ENCODE measurements around the gene RNASE8. TPM values are rescaled to one million over a fixed set of nuclear protein-coding genes. Genes with fewer than 3 reads are reported as not detected.

RNASE8 gene
- total RNA-seq, 1 experiment from 2014 or later, result not detected

DNA sequence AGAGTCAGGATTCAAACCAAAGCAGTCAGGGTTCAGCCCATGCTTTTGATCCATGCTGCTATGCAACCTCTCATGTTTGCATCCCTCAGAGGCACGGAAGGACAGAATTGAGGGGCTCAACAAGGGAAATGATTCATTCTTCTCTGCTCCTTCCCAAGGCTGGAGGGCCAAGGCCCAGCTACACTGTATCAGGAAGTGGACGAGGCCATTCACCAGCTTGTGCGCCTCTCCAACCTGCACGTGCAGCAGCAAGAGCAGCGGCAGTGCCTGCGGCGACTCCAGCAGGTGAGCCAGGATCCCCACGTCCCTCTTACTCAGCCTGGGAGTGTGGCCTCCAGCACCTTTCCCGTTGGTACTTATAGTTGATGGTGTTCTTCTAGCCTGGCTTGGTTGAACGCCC, 21.1 kb downstream of the RNASE8 start:
- Mint-ChIP-seq H3K9me3 (ENCODE audit: unreplicated experiment) (no peaks in the 10 kb centered on the region), H3K4me3 (ENCODE audit: unreplicated experiment) (no peak overlapping the region), H3K27ac (ENCODE audit: low read depth, unreplicated experiment) (no peak overlapping the region), H3K4me1 (ENCODE audit: insufficient read depth, unreplicated experiment) (no peaks in the 10 kb centered on the region), H3K36me3 (ENCODE audit: insufficient read depth, unreplicated experiment) (peaks cover 5% of the 10 kb centered on the region), H3K27me3 (ENCODE audit: insufficient read depth, unreplicated experiment) (no peaks in the 10 kb centered on the region)
- no TSS peak for BruUV-seq (replicated peaks)
- ChIA-PET POLR2A (no interaction called here), CTCF (interaction anchor here (0.6 to 8.4 kb wide), 5 partner anchors 11 to 255 kb away, joined by 3 to 60 read pairs (median 4); no protein-coding TSS in a partner anchor)
- TF ChIP-seq CTCF (IDR thresholded peaks at IDR 0.05; ENCODE audit: unreplicated experiment), result no peak
- intact Hi-C loops (cut with micrococcal nuclease), result no loop called here
- no peak for DNase-seq (ENCODE audit: unreplicated experiment)

DNA sequence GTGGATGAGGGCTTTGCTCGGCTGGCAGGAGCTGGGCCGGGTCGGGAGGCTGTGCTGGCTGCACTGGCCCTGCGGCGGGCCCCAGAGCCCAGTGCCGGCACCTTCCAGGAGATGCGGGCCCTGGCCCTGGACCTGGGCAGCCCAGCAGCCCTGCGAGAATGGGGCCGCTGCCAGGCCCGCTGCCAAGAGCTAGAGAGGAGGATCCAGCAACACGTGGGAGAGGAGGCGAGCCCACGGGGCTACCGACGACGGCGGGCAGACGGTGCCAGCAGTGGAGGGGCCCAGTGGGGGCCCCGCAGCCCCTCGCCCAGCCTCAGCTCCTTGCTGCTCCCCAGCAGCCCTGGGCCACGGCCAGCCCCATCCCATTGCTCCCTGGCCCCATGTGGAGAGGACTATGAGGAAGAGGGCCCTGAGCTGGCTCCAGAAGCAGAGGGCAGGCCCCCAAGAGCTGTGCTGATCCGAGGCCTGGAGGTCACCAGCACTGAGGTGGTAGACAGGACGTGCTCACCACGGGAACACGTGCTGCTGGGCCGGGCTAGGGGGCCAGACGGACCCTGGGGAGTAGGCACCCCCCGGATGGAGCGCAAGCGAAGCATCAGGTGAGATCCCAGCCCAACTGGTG, 24.0 kb downstream of the RNASE8 start:
- intact Hi-C loops (cut with micrococcal nuclease), result no loop called here
- Mint-ChIP-seq H3K27me3 (ENCODE audit: insufficient read depth, unreplicated experiment) (no peaks in the 10 kb centered on the region), H3K27ac (ENCODE audit: low read depth, unreplicated experiment) (no peak overlapping the region), H3K4me1 (ENCODE audit: insufficient read depth, unreplicated experiment) (peaks cover 6% of the 10 kb centered on the region), H3K4me3 (ENCODE audit: unreplicated experiment) (no peak overlapping the region), H3K9me3 (ENCODE audit: unreplicated experiment) (no peaks in the 10 kb centered on the region), H3K36me3 (ENCODE audit: insufficient read depth, unreplicated experiment) (peaks cover 5% of the 10 kb centered on the region)
- DNase-seq (ENCODE audit: unreplicated experiment), result no peak
- BruUV-seq (replicated peaks), result no TSS peak
- ChIA-PET POLR2A (interaction anchor here (0.6 kb wide), 1 partner anchor 22 kb away, joined by 6 read pairs; no protein-coding TSS in a partner anchor), CTCF (interaction anchor here (0.8 to 8.4 kb wide), 5 partner anchors 11 to 23 kb away, joined by 3 to 60 read pairs (median 5); no protein-coding TSS in a partner anchor)
- TF ChIP-seq CTCF (IDR thresholded peaks at IDR 0.05; ENCODE audit: unreplicated experiment), result no peak

GRCh38 chr14:21083565-21084325, 26.1 kb downstream of the RNASE8 start:
- no peak for DNase-seq (ENCODE audit: unreplicated experiment)
- Mint-ChIP-seq H3K9me3 (ENCODE audit: unreplicated experiment) (no peaks in the 10 kb centered on the region), H3K36me3 (ENCODE audit: insufficient read depth, unreplicated experiment) (peaks cover 5% of the 10 kb centered on the region), H3K4me1 (ENCODE audit: insufficient read depth, unreplicated experiment) (peaks cover 8% of the 10 kb centered on the region), H3K27me3 (ENCODE audit: insufficient read depth, unreplicated experiment) (no peaks in the 10 kb centered on the region), H3K27ac (ENCODE audit: low read depth, unreplicated experiment) (no peak overlapping the region), H3K4me3 (ENCODE audit: unreplicated experiment) (no peak overlapping the region)
- no TSS peak for BruUV-seq (replicated peaks)
- POLR2A ChIA-PET, result interaction anchor here (0.5 to 2.0 kb wide), 3 partner anchors 12 to 61 kb away, joined by 3 to 8 read pairs (median 5); no protein-coding TSS in a partner anchor
- intact Hi-C loops (cut with micrococcal nuclease), result no loop called here
- CTCF ChIA-PET, result interaction anchor here (0.5 to 8.4 kb wide), 8 partner anchors 9 to 273 kb away, joined by 3 to 94 read pairs (median 8); partner anchors contain the start of gene ARHGEF40
- TF ChIP-seq CTCF (IDR thresholded peaks at IDR 0.05; ENCODE audit: unreplicated experiment), result no peak

DNA sequence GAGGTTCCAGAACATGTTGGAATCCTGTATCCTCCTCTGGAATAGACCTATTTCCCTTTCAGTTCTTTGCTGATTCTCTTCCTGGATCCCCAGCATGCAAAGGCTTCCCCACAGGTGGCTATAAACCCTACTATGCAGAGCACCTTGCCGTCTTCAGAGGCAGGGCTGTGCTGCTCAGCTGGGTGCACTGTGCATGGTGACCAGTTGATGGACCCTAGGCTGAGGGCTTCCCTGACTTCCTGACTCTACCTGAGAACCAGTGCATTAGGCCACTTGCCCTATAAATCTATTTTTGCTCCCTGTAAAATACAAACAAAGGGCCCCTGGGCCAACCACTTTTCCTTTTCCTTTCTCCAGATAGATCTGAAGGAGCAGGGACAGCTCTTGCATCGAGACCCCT, 26.8 kb downstream of the RNASE8 start:
- ChIA-PET POLR2A (interaction anchor here (0.9 to 2.0 kb wide), 3 partner anchors 12 to 44 kb away, joined by 3 to 8 read pairs (median 3); no protein-coding TSS in a partner anchor), CTCF (interaction anchor here (0.5 to 8.4 kb wide), 6 partner anchors 8 to 273 kb away, joined by 3 to 94 read pairs (median 10); partner anchors contain the start of gene ARHGEF40)
- Mint-ChIP-seq H3K4me3 (ENCODE audit: unreplicated experiment) (no peak overlapping the region), H3K4me1 (ENCODE audit: insufficient read depth, unreplicated experiment) (peaks cover 13% of the 10 kb centered on the region), H3K36me3 (ENCODE audit: insufficient read depth, unreplicated experiment) (peaks cover 5% of the 10 kb centered on the region), H3K27ac (ENCODE audit: low read depth, unreplicated experiment) (no peak overlapping the region), H3K9me3 (ENCODE audit: unreplicated experiment) (no peaks in the 10 kb centered on the region), H3K27me3 (ENCODE audit: insufficient read depth, unreplicated experiment) (no peaks in the 10 kb centered on the region)
- intact Hi-C loops (cut with micrococcal nuclease), result no loop called here
- no peak for TF ChIP-seq CTCF (IDR thresholded peaks at IDR 0.05; ENCODE audit: unreplicated experiment)
- DNase-seq (ENCODE audit: unreplicated experiment), result no peak
- BruUV-seq (replicated peaks), result no TSS peak

Data from MCF 10A (cell line).